ENCODE data around the gene OLFM1.
A peak's percentile ranks its signal among the peaks of the same experiment; 100 is the strongest.

OLFM1 gene

GRCh38 chr9:135090547-135090946 lies 3.1 kb downstream of the OLFM1 start:
- no peak for DNase-seq

GRCh38 chr9:135091545-135091944 lies 4.1 kb downstream of the OLFM1 start:
- DNase-seq, result no peak

GRCh38 chr9:135093111-135093510 lies 5.6 kb downstream of the OLFM1 start:
- no peak for DNase-seq

- no peak for DNase-seq
Measured at GRCh38 chr9:135093911-135094584, 6.6 kb downstream of the OLFM1 start.

GRCh38 chr9:135095470-135096407 lies 8.3 kb downstream of the OLFM1 start:
- DNase-seq, result no peak

GRCh38 chr9:135096408-135096895 lies 9.0 kb downstream of the OLFM1 start:
- no peak for DNase-seq

- peak; percentile 8 for DNase-seq
Measured at GRCh38 chr9:135098400-135099105, 11.1 kb downstream of the OLFM1 start.

GRCh38 chr9:135099574-135099973 lies 12.1 kb downstream of the OLFM1 start:
- no peak for DNase-seq

GRCh38 chr9:135100241-135100681 lies 12.8 kb downstream of the OLFM1 start:
- DNase-seq, result no peak

GRCh38 chr9:135100725-135101410 lies 13.4 kb downstream of the OLFM1 start:
- no peak for DNase-seq

- DNase-seq, result no peak
Measured at GRCh38 chr9:135101486-135101885, 14.0 kb downstream of the OLFM1 start.

GRCh38 chr9:135101926-135102325 lies 14.5 kb downstream of the OLFM1 start:
- no peak for DNase-seq

GRCh38 chr9:135102331-135102730 lies 14.9 kb downstream of the OLFM1 start:
- no peak for DNase-seq

- no peak for DNase-seq
Measured at GRCh38 chr9:135103001-135103446, 15.6 kb downstream of the OLFM1 start.

GRCh38 chr9:135103931-135104639 lies 16.6 kb downstream of the OLFM1 start:
- no peak for DNase-seq

- DNase-seq, result no peak
Measured at GRCh38 chr9:135104761-135105160, 17.3 kb downstream of the OLFM1 start.

- DNase-seq, result no peak
Measured at GRCh38 chr9:135105211-135105745, 17.8 kb downstream of the OLFM1 start.

- DNase-seq, result no peak
Measured at GRCh38 chr9:135105938-135106491, 18.5 kb downstream of the OLFM1 start.

- no peak for DNase-seq
Measured at GRCh38 chr9:135106551-135107270, 19.2 kb downstream of the OLFM1 start.

- DNase-seq, result no peak
Measured at GRCh38 chr9:135107581-135108235, 20.2 kb downstream of the OLFM1 start.

Measured in fibroblast of upper back skin (primary cell).